Kidney epithelial cell (primary cell): Measurements from ENCODE around the gene TLE3. TPM values are rescaled to one million over a fixed set of nuclear protein-coding genes. Genes with fewer than 3 reads are reported as not detected.

Experiments
- DNase-seq: peaks from one replicate; pipeline ENCODE4 v3.0.0-alpha.2; 2010; ENCODE audit warnings: low read depth
- H3K27me3 ChIP-seq: 2 replicates; pipeline ENCODE4 v1.6.0; 2011; ENCODE audit warnings: low read length; ENCODE audit not compliant: control insufficient read depth, insufficient read depth
- H3K36me3 ChIP-seq: 2 replicates; pipeline ENCODE4 v1.5.1; 2011; ENCODE audit warnings: low read length; ENCODE audit not compliant: control insufficient read depth, insufficient read depth
- H3K4me3 ChIP-seq: 2 replicates; pipeline ENCODE4 v1.5.1; 2011; ENCODE audit warnings: low read depth, mild to moderate bottlenecking, control low read depth, low read length
- total RNA-seq: library from RNA; depleted of rRNA; stranded (reverse); fragments of >200 nt; gene quantifications from 2 replicates; pipeline ENCODE4 v1.2.3, GENCODE V29; 2015
- TF ChIP-seq, protein P1 (sequence below): IDR thresholded peaks from 2 replicates; pipeline ENCODE4 v1.5.1; 2011; ENCODE audit warnings: mild to moderate bottlenecking, moderate library complexity, low read length, control low read depth, inconsistent platforms; ENCODE audit not compliant: insufficient read depth, poor library complexity, severe bottlenecking

TLE3 gene
- total RNA-seq, 1 donor from 2014 or later = 67.5 TPM

GRCh38 chr15:70081612-70082011, 16.1 kb downstream of the TLE3 start:
- Histone ChIP-seq H3K27me3 (no peaks in the 10 kb centered on the region), H3K4me3 (no peak overlapping the region), H3K36me3 (no peaks in the 10 kb centered on the region)
- no peak for DNase-seq
- TF ChIP-seq, protein P1, sequence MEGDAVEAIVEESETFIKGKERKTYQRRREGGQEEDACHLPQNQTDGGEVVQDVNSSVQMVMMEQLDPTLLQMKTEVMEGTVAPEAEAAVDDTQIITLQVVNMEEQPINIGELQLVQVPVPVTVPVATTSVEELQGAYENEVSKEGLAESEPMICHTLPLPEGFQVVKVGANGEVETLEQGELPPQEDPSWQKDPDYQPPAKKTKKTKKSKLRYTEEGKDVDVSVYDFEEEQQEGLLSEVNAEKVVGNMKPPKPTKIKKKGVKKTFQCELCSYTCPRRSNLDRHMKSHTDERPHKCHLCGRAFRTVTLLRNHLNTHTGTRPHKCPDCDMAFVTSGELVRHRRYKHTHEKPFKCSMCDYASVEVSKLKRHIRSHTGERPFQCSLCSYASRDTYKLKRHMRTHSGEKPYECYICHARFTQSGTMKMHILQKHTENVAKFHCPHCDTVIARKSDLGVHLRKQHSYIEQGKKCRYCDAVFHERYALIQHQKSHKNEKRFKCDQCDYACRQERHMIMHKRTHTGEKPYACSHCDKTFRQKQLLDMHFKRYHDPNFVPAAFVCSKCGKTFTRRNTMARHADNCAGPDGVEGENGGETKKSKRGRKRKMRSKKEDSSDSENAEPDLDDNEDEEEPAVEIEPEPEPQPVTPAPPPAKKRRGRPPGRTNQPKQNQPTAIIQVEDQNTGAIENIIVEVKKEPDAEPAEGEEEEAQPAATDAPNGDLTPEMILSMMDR = no peak

DNA sequence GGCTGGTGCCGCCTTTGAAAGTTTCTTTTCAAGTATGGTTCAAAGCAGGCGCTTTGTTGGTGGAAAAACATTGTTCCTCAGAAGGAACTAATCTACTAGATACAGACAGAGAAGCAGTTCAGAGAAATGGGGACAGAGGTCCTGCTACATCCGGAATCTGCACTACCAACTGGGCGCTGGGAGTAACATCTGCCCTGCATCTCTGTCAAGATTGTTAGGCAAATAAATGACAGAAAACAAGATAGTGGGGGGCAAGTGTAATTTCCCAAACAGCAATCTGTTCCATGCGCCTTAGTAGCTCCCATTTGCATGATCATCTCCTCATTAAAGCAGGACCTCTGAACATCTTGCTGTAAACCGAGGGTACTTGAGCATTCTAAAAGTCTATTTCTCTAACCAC, 17.4 kb downstream of the TLE3 start:
- Histone ChIP-seq H3K27me3 (no peaks in the 10 kb centered on the region), H3K4me3 (no peak overlapping the region), H3K36me3 (peaks cover 2% of the 10 kb centered on the region)
- TF ChIP-seq, protein P1 = no peak
- no peak for DNase-seq

DNA sequence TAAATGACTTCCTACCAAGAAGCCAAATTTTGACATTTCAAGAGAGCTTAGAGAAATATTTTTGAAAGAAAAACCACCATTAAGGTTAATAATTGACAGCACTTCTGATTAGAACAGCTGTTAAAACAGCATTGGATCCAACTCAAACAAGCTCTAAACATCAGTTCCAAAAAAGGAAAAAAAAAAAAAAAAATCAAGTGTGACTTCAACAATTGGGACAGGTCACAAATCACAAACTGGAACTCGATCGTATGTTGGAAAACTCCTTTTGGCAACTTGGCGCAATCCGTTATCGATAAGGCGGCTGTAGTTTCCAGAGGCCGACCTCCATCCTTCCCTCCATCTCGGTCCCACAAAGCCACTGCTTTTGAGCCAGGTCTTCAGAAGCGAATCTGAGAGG, 17.8 kb downstream of the TLE3 start:
- no peak for DNase-seq

GRCh38 chr15:70078578-70079417, 18.9 kb downstream of the TLE3 start:
- Histone ChIP-seq H3K4me3 (no peak overlapping the region), H3K36me3 (peaks cover 2% of the 10 kb centered on the region), H3K27me3 (no peaks in the 10 kb centered on the region)
- no peak for DNase-seq
- TF ChIP-seq, protein P1 = no peak

More for the DNA sequence above, 17.8 kb downstream of the TLE3 start:
- peaks cover 2% of the 10 kb centered on the region for H3K36me3 ChIP-seq
- TF ChIP-seq, protein P1 = no peak
- H3K27me3 ChIP-seq = no peaks in the 10 kb centered on the region
- no peak overlapping the region for H3K4me3 ChIP-seq

DNA sequence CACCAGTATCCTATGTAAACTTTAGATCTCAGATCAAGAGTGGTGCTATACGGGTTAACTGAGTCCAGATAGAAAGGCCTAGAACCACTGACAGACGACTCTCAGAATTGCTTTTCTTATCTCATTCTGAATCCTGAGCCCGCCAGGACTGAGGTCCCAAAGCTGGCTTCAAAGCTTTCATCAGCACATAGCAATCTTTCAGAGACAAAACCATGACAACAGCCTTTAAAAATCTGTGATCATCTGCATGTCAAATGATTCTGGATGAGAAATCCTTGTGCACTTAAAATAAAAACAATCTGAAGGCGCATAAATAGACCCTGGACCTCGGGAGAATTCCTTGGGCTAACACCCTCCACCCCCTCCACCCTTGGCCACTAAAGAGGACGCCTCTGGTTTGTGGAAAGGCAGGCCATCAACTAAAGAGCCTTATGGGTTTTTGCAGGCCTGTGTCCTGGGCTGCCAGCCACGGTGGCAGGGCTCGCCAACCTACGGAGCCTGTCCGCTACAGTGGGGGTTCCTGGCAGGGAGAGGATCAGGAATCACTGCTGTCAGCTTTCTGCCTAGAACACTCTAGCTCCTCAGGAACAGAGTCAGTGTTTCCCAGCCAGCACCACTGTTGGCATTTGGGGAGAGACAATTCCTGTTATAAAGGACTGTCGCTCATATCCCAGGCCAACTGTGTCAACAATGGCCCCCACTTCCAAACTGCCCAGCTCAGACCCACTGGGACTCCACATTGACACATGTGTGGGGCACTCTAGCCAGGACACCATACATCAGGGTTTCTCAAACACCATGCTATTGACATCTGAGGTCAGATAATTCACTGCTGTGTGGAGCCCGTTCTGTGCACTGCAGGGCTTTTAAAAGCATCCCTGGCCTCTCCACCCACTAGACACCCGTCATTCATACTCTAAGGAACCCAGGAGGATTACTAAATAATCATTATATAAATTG, 20.2 kb downstream of the TLE3 start:
- DNase-seq = no peak
- Histone ChIP-seq H3K36me3 (peaks cover 2% of the 10 kb centered on the region), H3K4me3 (no peak overlapping the region), H3K27me3 (no peaks in the 10 kb centered on the region)
- TF ChIP-seq, protein P1 = no peak
